ENCODE results near the gene ZNF154. TPM values are rescaled to one million over a fixed set of nuclear protein-coding genes. Genes with fewer than 3 reads are reported as not detected.

Gene ZNF154
- total RNA-seq, 1 experiment from 2014 or later, result 20.0 TPM

- TF ChIP-seq FOXP4 (CRISPR knock-in tag; IDR thresholded peaks at IDR 0.05), result no peak
- no peak for TF ChIP-seq ZNF263 (CRISPR knock-in tag; IDR thresholded peaks at IDR 0.05; ENCODE audit: low read depth)
- TF ChIP-seq EMX1 (CRISPR knock-in tag; IDR thresholded peaks at IDR 0.05), result no peak
- TF ChIP-seq, protein P1, sequence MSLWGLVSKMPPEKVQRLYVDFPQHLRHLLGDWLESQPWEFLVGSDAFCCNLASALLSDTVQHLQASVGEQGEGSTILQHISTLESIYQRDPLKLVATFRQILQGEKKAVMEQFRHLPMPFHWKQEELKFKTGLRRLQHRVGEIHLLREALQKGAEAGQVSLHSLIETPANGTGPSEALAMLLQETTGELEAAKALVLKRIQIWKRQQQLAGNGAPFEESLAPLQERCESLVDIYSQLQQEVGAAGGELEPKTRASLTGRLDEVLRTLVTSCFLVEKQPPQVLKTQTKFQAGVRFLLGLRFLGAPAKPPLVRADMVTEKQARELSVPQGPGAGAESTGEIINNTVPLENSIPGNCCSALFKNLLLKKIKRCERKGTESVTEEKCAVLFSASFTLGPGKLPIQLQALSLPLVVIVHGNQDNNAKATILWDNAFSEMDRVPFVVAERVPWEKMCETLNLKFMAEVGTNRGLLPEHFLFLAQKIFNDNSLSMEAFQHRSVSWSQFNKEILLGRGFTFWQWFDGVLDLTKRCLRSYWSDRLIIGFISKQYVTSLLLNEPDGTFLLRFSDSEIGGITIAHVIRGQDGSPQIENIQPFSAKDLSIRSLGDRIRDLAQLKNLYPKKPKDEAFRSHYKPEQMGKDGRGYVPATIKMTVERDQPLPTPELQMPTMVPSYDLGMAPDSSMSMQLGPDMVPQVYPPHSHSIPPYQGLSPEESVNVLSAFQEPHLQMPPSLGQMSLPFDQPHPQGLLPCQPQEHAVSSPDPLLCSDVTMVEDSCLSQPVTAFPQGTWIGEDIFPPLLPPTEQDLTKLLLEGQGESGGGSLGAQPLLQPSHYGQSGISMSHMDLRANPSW (CRISPR knock-in tag; conservative IDR thresholded peaks at IDR 0.05; ENCODE audit: low read depth), result no peak
These were observed 41.8 kb downstream of the ZNF154 start (continued) for GRCh38 chr19:57667228-57667627.

DNA sequence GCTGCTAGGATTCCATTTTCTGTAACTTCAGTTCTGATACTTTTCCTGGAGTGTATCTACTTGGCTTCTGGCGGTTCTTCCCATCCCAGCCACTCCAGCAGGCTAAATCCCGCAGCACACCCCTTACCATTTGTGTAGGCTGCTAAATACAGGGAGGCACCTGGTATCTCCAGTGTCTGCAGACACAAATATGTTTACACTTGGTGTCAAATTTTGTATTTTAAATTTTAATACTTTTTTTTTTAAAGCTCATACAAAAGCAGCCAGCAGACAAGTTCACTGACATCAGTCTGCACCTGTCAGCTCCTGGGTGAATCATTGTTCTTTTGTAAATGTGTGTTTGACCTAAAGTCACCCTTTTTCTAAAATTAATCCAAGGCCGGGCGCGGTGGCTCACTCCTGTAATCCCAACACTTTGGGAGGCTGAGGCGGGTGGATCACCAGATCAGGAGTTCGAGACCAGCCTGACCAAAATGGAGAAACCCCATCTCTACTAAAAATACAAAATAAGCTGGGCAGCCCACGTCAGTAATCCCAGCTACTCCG lies 43.7 kb downstream of the ZNF154 start:
- peaks cover 20% of the 10 kb centered on the region for H3K27me3 Mint-ChIP-seq (ENCODE audit: low read depth)
- ChIA-PET POLR2A (interaction anchor here (1.1 to 2.4 kb wide), 6 partner anchors 13 to 394 kb away, joined by 3 to 19 read pairs (median 4); partner anchors contain the start of genes ZNF135, ZNF154 and ZNF551), CTCF (interaction anchor here (0.6 to 2.6 kb wide), 7 partner anchors 9 to 390 kb away, joined by 3 to 19 read pairs (median 5); partner anchors contain the start of gene ZNF551)
- DNase-seq (ENCODE audit: low spot score), result no peak
- TF ChIP-seq, protein P2, sequence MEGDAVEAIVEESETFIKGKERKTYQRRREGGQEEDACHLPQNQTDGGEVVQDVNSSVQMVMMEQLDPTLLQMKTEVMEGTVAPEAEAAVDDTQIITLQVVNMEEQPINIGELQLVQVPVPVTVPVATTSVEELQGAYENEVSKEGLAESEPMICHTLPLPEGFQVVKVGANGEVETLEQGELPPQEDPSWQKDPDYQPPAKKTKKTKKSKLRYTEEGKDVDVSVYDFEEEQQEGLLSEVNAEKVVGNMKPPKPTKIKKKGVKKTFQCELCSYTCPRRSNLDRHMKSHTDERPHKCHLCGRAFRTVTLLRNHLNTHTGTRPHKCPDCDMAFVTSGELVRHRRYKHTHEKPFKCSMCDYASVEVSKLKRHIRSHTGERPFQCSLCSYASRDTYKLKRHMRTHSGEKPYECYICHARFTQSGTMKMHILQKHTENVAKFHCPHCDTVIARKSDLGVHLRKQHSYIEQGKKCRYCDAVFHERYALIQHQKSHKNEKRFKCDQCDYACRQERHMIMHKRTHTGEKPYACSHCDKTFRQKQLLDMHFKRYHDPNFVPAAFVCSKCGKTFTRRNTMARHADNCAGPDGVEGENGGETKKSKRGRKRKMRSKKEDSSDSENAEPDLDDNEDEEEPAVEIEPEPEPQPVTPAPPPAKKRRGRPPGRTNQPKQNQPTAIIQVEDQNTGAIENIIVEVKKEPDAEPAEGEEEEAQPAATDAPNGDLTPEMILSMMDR (IDR thresholded peaks at IDR 0.05), result no peak
- TF ChIP-seq JAZF1 (CRISPR knock-in tag; IDR thresholded peaks at IDR 0.05) (no peak), TEAD1 (CRISPR knock-in tag; IDR thresholded peaks at IDR 0.05) (no peak), ZNF219 (CRISPR knock-in tag; IDR thresholded peaks at IDR 0.05; ENCODE audit: borderline replicate concordance) (no peak)
- TF ChIP-seq, protein P3, sequence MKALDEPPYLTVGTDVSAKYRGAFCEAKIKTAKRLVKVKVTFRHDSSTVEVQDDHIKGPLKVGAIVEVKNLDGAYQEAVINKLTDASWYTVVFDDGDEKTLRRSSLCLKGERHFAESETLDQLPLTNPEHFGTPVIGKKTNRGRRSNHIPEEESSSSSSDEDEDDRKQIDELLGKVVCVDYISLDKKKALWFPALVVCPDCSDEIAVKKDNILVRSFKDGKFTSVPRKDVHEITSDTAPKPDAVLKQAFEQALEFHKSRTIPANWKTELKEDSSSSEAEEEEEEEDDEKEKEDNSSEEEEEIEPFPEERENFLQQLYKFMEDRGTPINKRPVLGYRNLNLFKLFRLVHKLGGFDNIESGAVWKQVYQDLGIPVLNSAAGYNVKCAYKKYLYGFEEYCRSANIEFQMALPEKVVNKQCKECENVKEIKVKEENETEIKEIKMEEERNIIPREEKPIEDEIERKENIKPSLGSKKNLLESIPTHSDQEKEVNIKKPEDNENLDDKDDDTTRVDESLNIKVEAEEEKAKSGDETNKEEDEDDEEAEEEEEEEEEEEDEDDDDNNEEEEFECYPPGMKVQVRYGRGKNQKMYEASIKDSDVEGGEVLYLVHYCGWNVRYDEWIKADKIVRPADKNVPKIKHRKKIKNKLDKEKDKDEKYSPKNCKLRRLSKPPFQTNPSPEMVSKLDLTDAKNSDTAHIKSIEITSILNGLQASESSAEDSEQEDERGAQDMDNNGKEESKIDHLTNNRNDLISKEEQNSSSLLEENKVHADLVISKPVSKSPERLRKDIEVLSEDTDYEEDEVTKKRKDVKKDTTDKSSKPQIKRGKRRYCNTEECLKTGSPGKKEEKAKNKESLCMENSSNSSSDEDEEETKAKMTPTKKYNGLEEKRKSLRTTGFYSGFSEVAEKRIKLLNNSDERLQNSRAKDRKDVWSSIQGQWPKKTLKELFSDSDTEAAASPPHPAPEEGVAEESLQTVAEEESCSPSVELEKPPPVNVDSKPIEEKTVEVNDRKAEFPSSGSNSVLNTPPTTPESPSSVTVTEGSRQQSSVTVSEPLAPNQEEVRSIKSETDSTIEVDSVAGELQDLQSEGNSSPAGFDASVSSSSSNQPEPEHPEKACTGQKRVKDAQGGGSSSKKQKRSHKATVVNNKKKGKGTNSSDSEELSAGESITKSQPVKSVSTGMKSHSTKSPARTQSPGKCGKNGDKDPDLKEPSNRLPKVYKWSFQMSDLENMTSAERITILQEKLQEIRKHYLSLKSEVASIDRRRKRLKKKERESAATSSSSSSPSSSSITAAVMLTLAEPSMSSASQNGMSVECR (CRISPR knock-in tag; IDR thresholded peaks at IDR 0.05; ENCODE audit: borderline replicate concordance), result no peak
- no peak overlapping the region for H3K27ac Mint-ChIP-seq
- no peak; the same call in 1 of the 2 replicates for ATAC-seq
- no peaks in the 10 kb centered on the region for H3K36me3 Mint-ChIP-seq
- peaks cover 15% of the 10 kb centered on the region for H3K4me1 Mint-ChIP-seq
- H3K4me3 Mint-ChIP-seq, result peak overlapping the region; percentile 86
- no peaks in the 10 kb centered on the region for H3K9me3 Mint-ChIP-seq
